Stimulated activated naive CD4-positive, alpha-beta T cell treated with Interleukin-2 at 50 U/mL for 16 hours (primary cell): Measurements from ENCODE around the gene VGLL4.
"Not testable (repeated sequence)": the region's sequence is repeated elsewhere in the genome, so short reads cannot be mapped to it uniquely, and the experiment has no call there.

Experiments used
- DNase-seq: peaks from one replicate; lab custom pipeline; 2025; lab: John Stamatoyannopoulos, UW

Gene VGLL4

DNA sequence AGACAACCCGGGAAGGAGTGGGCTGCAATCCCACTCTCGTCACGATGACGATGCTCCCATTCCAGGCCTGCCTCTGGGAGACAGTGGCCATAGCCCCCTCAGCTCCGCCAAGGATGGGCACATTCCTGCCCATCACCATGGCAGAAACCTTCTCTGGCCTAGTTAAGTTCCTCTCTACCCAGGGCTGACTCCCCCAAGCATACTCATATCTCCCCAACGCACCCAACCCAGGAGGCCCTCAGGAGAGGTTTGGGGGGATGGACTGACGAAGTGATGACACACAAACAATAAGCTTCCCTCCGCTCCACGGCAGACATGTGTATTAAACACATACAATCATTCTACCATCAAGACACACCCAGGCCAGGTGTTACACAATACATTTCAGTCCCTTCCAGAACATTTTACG is 60.1 kb downstream of the VGLL4 start:
- DNase-seq, result no peak

DNA sequence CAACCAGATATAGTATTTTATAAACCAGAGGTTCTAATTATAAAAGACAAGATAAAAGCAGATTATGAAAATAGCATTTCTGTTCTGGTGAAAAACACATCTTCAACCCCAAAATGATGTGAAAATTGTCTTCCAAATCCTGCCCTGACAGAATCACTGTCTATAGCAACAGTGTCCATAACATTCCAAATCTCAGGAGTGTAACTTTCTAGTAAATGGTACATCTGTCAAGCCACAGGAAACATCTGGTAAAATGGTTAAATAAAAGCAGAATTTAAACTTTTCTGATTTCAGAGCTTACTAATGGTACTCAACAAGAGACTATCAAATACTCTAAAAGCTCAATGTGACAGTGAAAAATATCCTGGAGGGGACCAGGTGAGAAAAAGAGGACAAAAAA is 60.5 kb downstream of the VGLL4 start:
- no peak for DNase-seq

GRCh38 chr3:11582191-11582968 is 61.3 kb downstream of the VGLL4 start:
- no peak for DNase-seq

DNA sequence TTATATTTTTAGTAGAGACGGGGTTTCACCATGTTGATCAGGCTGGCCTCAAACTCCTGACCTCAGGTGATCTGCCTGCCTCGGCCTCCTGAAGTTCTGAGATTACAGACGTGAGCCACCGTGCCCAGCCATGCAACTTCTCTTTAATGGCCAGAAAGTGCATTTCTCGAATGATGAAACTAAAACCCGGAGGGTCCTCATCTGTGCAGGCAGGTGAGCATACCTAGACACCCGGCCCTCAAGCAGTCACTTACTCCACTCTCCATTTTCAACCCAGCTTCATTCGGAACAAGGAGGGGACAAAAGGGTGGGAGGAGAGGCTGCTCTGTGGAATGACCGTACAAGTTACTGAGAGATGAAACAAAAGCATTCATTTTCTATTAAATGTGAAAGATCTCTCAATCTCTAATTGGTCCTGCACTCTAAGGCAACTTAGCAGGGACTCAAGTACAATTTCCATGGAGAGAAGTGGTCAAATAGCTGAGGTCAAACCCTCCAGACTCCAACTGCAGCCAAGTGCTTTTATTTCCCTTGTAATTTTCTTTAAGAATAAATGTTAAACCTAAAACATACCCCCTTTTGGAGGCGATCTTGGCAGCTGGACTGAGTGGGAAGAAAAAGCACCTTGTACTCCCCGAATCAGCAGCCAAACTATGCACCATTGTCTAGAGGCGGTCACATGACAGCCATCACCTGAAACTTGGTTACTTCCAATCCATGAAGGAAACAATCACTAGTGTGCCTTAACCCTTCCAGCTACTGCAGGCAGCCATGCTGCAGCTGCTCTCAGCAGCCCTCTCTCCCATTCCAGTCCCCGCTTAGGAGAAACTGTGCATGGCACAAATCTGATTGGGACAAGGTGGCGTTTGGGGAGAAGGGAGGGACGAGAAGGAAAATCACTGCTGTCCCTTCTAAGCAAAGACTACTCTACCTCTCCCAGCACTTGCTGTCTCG is 62.2 kb downstream of the VGLL4 start:
- no peak for DNase-seq

GRCh38 chr3:11580645-11581044 is 63.1 kb downstream of the VGLL4 start:
- DNase-seq, result no peak

DNA sequence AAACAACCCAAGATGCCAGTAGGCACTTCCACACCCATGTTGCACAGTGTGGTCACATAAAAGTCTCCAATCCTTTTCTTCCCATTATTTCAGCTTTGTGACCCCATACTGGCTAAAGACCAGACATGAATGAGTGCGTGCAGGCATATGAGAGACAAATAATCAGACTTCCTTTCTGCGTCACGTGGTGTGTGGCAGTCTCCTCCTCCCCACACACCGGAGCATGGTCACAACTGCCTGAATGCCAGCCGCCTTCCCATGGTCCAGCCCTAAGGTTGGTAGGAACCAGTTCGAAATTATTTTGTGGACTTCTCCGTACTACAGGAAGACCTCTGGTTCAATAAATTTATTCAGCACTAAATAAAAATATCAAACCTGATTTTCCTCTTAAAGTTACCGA is 65.5 kb downstream of the VGLL4 start:
- DNase-seq, result no peak

- no peak for DNase-seq
Observed at GRCh38 chr3:11576453-11576852, 67.3 kb downstream of the VGLL4 start.

DNA sequence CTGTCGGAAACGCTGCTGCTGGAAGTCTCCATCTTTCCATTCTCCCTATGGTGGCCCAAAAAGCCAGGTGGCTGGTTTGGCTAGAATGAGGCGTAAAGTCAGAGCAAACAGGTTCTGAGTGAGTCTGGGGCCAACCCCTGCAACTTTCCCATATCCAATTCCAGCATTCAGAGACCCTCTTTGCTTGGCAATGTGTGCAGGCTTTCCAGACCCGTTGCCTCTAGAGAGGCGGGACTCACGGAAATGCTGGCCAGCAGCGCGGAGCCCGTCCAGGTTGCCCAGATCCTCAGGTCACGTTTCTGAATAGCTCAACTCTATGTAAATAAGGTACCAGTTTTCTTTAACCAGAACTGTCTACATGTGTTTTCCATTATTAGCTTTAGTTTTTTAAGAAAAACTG is 68.0 kb downstream of the VGLL4 start:
- no peak for DNase-seq

- no peak for DNase-seq
Observed at GRCh38 chr3:11574981-11575669, 68.6 kb downstream of the VGLL4 start.

DNA sequence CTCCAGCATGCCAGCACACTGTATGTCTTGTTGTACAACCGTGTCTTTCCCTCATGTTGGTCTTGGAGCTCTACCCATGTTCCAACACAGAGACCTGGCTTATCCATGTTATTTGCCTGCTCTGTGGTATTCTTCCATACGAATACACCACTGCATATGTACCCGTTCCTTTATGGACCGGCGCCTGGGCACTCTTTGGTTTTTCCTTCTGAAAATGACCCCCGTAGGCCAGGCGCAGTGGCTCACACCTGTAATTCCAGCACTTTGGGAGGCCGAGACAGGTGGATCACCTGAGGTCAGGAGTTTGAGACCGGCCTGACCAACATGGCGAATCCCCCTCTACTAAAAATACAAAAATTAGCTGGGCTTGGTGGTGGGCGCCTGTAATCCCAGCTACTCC is 71.1 kb downstream of the VGLL4 start:
- DNase-seq, result not testable (repeated sequence)

DNA sequence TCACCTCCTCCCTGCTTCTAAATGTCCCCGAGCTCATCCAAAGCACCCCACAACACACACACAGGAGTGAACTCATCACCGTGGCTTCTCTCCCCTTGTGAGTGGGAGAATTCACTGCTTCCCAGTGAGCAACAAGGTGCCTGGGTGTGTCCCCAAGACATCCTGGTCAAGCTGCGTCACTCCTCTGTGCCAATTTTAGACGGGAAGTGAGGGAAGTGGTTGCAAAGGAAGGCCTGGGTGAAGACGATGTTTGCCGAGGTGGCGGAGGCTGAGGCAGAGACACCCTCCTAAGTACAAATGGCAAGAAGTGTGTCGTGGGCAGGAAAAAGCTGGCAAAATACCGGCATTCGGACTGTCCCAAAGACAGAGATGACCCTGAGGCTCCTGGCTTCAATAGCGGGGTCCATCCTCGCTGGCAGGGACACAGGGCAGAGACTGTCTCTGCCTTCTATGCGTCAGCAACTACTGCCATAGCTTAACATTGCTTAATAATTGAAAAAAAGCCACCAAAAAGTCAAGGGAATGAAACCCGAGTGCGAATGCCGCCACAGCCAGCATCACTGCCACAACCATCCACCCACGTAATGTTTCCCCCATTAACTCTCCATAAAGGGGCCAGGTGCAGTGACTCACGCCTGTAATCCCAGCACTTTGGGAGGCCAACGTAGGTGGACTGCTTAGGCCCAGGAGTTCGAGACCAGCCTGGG is 72.8 kb downstream of the VGLL4 start:
- no peak for DNase-seq

GRCh38 chr3:11570251-11570650 is 73.5 kb downstream of the VGLL4 start:
- no peak for DNase-seq

GRCh38 chr3:11569156-11569741 is 74.5 kb downstream of the VGLL4 start:
- DNase-seq, result no peak

- DNase-seq, result no peak
Observed at GRCh38 chr3:11568503-11569155, 75.1 kb downstream of the VGLL4 start.

GRCh38 chr3:11567516-11568467 is 75.9 kb downstream of the VGLL4 start:
- DNase-seq, result no peak

GRCh38 chr3:11566916-11567315 is 76.8 kb downstream of the VGLL4 start:
- no peak for DNase-seq

DNA sequence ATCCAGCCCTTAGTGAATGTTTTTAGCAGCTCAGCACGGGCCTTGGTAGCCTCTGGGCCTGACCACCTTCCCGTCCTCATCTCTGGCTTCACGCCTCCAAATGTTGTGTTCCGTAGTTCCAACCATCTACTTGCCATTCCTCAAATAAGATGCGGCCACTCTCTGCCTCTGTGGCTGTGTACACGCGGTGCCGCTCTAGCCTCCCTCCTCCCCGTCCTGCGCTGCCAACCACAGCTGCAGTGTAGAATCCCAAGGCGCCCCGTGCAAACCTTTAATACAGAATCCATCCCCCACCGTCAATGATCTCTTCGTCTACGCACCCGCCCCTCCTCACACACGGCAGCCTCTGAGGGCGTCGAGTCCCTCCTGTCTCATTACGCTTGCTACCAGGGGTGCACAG is 77.2 kb downstream of the VGLL4 start:
- DNase-seq, result no peak

GRCh38 chr3:11565932-11566331 is 77.8 kb downstream of the VGLL4 start:
- no peak for DNase-seq

DNA sequence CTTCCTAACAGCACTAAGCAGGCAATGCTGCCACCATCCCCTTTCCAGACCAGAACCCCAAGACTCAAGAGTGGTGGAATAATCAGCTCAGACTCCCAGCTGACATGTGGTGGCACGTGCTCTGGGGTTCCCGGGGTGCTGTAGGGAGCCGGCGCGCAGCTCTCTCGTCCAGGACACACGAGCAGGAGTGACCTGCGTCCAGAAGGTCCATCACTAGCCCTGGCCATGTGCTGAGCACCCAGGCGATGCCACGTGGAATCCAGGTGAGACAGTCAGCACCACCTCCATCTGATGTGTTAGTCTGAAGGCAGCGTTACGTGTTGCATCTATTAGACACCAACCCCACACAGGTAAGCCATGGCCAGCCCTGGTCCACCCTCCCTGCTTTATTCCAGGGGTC is 78.2 kb downstream of the VGLL4 start:
- no peak for DNase-seq

- no peak for DNase-seq
Observed at GRCh38 chr3:11565072-11565471, 78.6 kb downstream of the VGLL4 start.
